CD1c-positive myeloid dendritic cell (primary cell): Measurements from ENCODE around the gene GNB1L.
A peak's percentile ranks its signal among the peaks of the same experiment; 100 is the strongest.
"Not testable (repeated sequence)": the region's sequence is repeated elsewhere in the genome, so short reads cannot be mapped to it uniquely, and the experiment has no call there.

ENCODE experiments used
- DNase-seq: peaks from one replicate; pipeline ENCODE4 v3.0.0-alpha.2; 2016; ENCODE audit errors: extremely low spot score

GNB1L gene

GRCh38 chr22:19889951-19890350, 35.3 kb upstream of the GNB1L start:
- DNase-seq: no peak

- DNase-seq: no peak
Observed at GRCh38 chr22:19888131-19888746, 33.6 kb upstream of the GNB1L start.

GRCh38 chr22:19887256-19887985, 32.7 kb upstream of the GNB1L start:
- no peak for DNase-seq

- DNase-seq: peak; percentile 93
Observed at GRCh38 chr22:19886605-19887255, 32.1 kb upstream of the GNB1L start.

GRCh38 chr22:19885841-19886592, 31.3 kb upstream of the GNB1L start:
- no peak for DNase-seq

GRCh38 chr22:19884954-19885751, 30.5 kb upstream of the GNB1L start:
- DNase-seq: no peak

- no peak for DNase-seq
Observed at GRCh38 chr22:19884161-19884953, 29.7 kb upstream of the GNB1L start.

GRCh38 chr22:19883446-19883845, 28.8 kb upstream of the GNB1L start:
- not testable (repeated sequence) for DNase-seq

- no peak for DNase-seq
Observed at GRCh38 chr22:19882446-19883381, 28.0 kb upstream of the GNB1L start.

GRCh38 chr22:19880786-19881569, 26.3 kb upstream of the GNB1L start:
- no peak for DNase-seq

GRCh38 chr22:19879992-19880785, 25.5 kb upstream of the GNB1L start:
- no peak for DNase-seq

GRCh38 chr22:19879643-19879991, 24.9 kb upstream of the GNB1L start:
- no peak for DNase-seq

- no peak for DNase-seq
Observed at GRCh38 chr22:19879246-19879570, 24.5 kb upstream of the GNB1L start.

- no peak for DNase-seq
Observed at GRCh38 chr22:19878461-19879245, 24.0 kb upstream of the GNB1L start.

- no peak for DNase-seq
Observed at GRCh38 chr22:19877626-19878339, 23.1 kb upstream of the GNB1L start.

GRCh38 chr22:19876941-19877625, 22.4 kb upstream of the GNB1L start:
- no peak for DNase-seq
